Measurements from ENCODE around the gene CETP. TPM values are rescaled to one million over a fixed set of nuclear protein-coding genes. Genes with fewer than 3 reads are reported as not detected.

CETP gene
- total RNA-seq, 2 donors from 2014 or later, result not detected

DNA sequence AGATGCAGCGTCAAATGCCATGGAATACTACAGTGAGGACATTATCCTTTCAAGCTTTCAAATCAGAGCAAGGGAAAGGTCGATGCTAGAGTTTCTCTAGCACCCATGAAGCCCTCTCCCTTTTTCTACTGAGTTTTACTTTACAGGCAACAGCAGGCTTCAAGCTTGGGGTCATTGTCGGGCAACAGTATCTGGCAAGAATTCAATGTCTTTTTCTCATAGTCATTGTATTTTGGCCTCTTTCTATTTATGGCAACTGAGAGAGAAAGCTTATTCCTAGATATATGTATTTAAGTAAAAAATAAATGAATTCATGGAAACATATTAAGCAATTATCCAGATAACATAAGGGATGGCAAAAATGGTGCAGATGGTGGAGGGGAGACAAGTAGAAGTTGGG is 364 bp upstream of the CETP start:
- H3K27me3 ChIP-seq (replicated peaks; ENCODE audit: insufficient read depth), result no peaks in the 10 kb centered on the region
- ATAC-seq (ENCODE audit: insufficient number of reproducible peaks, low FRiP score, low read depth) (no peak), DNase-seq (ENCODE audit: low spot score) (no peak)
- peaks cover 12 to 13% of the 10 kb centered on the region in 2 donors for H3K4me1 ChIP-seq (ENCODE audit: control insufficient read depth in 1 of 2, low read depth in 2 of 2)
- no peaks in the 10 kb centered on the region for H3K36me3 ChIP-seq
- H3K4me3 ChIP-seq, result no peak overlapping the region
- no peak overlapping the region for H3K27ac ChIP-seq
- TF ChIP-seq, protein P1, sequence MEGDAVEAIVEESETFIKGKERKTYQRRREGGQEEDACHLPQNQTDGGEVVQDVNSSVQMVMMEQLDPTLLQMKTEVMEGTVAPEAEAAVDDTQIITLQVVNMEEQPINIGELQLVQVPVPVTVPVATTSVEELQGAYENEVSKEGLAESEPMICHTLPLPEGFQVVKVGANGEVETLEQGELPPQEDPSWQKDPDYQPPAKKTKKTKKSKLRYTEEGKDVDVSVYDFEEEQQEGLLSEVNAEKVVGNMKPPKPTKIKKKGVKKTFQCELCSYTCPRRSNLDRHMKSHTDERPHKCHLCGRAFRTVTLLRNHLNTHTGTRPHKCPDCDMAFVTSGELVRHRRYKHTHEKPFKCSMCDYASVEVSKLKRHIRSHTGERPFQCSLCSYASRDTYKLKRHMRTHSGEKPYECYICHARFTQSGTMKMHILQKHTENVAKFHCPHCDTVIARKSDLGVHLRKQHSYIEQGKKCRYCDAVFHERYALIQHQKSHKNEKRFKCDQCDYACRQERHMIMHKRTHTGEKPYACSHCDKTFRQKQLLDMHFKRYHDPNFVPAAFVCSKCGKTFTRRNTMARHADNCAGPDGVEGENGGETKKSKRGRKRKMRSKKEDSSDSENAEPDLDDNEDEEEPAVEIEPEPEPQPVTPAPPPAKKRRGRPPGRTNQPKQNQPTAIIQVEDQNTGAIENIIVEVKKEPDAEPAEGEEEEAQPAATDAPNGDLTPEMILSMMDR (IDR thresholded peaks at IDR 0.05), result no peak
- H3K9me3 ChIP-seq, result no peaks in the 10 kb centered on the region

DNA sequence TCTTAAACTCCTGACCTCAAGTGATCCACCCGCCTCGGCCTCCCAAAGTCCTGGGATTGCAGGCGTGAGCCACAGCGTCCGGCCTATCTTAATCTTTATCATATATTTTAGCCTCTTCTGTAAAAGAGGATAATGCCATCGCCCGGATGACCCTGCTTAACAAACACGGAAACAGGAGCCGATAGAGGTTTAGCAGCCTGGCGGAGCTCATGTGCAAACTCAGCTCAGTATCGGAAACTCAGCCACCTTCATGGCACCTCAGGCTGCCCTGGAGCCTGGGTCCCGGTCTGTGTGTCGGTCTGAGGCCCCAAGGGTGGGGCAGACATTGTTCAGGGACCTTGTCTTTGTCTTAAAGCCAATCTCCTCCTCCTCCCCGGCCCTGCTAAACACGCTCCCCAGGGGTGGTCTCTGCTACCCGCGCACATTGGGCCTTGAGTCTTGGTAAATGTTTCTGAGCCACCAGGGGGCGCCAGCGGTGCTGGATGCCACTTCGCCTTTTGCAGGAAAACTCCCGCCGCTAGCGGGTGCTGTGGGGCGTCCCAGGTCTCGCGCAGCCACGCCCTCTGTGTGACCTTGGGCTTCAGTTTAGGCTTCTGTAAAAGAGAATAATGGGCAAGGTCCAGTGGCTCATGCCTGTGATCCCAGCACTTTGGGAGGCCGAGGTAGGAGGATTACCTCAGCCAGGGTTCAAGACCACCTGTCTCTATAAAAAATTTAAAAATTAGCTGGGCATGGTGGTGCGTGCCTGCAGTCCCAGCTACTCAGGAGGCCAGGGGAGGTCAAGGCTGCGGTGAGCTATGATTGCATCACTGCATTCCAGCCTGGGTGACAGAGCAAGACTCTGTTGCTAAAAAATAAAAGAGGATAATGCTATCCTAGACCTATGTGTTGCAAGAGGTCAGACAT is 2.7 kb downstream of the CETP start:
- Histone ChIP-seq H3K27me3 (replicated peaks; ENCODE audit: insufficient read depth) (no peaks in the 10 kb centered on the region), H3K36me3 (no peaks in the 10 kb centered on the region), H3K4me1 (ENCODE audit: control insufficient read depth in 1 of 2, low read depth in 2 of 2) (peaks cover 12 to 13% of the 10 kb centered on the region in 2 donors), H3K9me3 (no peaks in the 10 kb centered on the region), H3K27ac (no peak overlapping the region), H3K4me3 (no peak overlapping the region)
- TF ChIP-seq, protein P1 (IDR thresholded peaks at IDR 0.05), result peak; percentile 72
- ATAC-seq (ENCODE audit: insufficient number of reproducible peaks, low FRiP score, low read depth) (peak; percentile 25), DNase-seq (ENCODE audit: low spot score) (peak; percentile 36)

DNA sequence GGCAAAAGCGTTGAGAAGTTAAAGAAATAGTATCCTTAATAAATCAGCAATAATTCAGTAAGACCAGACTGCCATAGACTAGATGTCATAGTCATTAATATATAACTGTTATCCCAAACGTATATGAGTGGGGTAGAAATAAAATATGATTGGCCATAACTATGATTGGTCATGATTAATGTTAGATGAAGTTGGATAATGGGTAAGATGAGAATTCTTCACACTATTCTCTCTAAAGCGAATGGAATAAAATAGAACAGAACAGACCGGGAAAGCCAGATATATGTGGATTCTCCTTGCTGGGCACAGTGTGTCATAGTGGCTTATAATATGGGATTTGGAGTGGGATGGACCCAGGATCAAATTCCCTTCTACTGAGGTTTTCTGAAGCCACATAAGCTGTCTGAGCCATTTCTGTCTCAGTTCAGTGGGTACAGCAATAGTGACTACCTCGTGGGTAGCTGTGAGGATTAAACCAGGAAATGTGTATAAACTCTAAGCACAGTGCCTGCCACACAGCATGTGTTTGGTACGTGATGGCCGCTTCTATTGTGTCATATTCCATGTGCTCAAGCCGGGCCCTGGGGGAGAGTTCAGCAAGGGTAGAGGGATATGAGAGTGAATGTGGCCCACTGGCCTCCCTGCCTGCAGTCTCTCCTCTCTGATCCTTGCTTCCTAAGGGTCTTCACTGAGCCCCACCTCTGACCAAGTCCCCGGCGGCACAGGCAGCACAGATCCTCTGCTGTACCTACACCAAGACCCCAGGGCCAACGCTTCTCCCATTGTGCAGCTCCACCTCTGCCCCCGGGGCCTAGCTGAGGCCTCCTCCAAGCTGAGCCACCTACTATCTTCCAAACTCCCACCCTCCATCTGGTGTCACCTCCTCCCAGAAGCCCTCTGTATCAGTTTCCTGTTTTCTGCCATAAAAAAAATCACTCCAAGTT is 3.7 kb downstream of the CETP start:
- H3K36me3 ChIP-seq, result no peaks in the 10 kb centered on the region
- ATAC-seq (ENCODE audit: insufficient number of reproducible peaks, low FRiP score, low read depth) (no peak), DNase-seq (ENCODE audit: low spot score) (no peak)
- peaks cover 12 to 13% of the 10 kb centered on the region in 2 donors for H3K4me1 ChIP-seq (ENCODE audit: control insufficient read depth in 1 of 2, low read depth in 2 of 2)
- no peak overlapping the region for H3K4me3 ChIP-seq
- H3K27me3 ChIP-seq (replicated peaks; ENCODE audit: insufficient read depth), result no peaks in the 10 kb centered on the region
- H3K27ac ChIP-seq, result no peak overlapping the region
- H3K9me3 ChIP-seq, result no peaks in the 10 kb centered on the region
- TF ChIP-seq, protein P1 (IDR thresholded peaks at IDR 0.05), result no peak

DNA sequence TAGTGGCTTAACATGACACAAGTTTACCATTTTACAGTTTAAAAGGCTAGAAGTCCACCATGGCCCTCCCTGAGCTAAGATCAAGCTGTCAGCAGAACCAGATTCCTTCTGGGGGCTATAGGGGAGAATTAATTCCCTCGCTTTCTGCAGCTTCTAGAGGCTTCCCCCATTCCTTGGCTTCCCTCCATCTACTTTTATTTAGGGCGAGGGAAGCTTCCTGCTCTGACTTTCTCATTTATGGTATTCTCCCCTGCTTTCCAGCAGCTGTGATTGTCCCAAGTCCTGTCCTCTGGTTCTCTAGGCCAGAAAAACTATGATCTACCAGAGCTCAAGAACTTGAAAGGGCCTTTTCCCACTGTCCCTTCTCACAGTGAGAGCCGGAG is 4.3 kb downstream of the CETP start:
- Histone ChIP-seq H3K36me3 (no peaks in the 10 kb centered on the region), H3K4me1 (ENCODE audit: control insufficient read depth in 1 of 2, low read depth in 2 of 2) (peaks cover 10 to 11% of the 10 kb centered on the region in 2 donors), H3K9me3 (no peaks in the 10 kb centered on the region), H3K27me3 (replicated peaks; ENCODE audit: insufficient read depth) (no peaks in the 10 kb centered on the region), H3K4me3 (no peak overlapping the region), H3K27ac (no peak overlapping the region)
- no peak for DNase-seq (ENCODE audit: low spot score)
- TF ChIP-seq, protein P1 (IDR thresholded peaks at IDR 0.05), result no peak
- ATAC-seq (ENCODE audit: insufficient number of reproducible peaks, low FRiP score, low read depth), result no peak

DNA sequence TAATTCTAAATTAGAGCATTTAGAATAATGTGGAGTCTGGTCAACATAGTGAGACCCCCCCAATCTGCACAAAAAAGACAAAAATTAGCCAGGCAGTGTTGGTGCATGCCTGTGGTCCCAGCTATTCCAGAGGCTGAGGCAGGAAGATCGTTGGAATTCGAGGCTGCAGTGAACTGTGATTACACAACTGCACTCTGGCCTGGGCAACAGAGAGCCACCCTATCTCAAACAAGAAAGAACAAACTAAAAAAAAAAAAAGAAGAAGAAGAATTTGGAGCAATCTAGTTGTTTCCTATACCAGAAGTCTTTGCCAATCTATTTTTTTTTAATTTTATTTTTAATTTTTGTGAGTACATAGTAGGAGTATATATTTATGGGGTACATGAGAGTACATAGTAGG is 6.0 kb downstream of the CETP start:
- no peaks in the 10 kb centered on the region for H3K4me1 ChIP-seq (ENCODE audit: control insufficient read depth in 1 of 2, low read depth in 2 of 2)
- DNase-seq (ENCODE audit: low spot score), result no peak
- no peak for ATAC-seq (ENCODE audit: insufficient number of reproducible peaks, low FRiP score, low read depth)
- H3K4me3 ChIP-seq, result no peak overlapping the region
- H3K36me3 ChIP-seq, result no peaks in the 10 kb centered on the region
- H3K27me3 ChIP-seq (replicated peaks; ENCODE audit: insufficient read depth), result no peaks in the 10 kb centered on the region
- no peak overlapping the region for H3K27ac ChIP-seq
- H3K9me3 ChIP-seq, result no peaks in the 10 kb centered on the region
- TF ChIP-seq, protein P1 (IDR thresholded peaks at IDR 0.05), result no peak

Data from thoracic aorta (tissue), 2 donors.